ENCODE data around the gene UGCG. TPM values are rescaled to one million over a fixed set of nuclear protein-coding genes. Genes with fewer than 3 reads are reported as not detected.

The UGCG gene
- total and polyA plus RNA-seq, 12 donors: 11.1 to 42.6 (median 13.6) TPM

DNA sequence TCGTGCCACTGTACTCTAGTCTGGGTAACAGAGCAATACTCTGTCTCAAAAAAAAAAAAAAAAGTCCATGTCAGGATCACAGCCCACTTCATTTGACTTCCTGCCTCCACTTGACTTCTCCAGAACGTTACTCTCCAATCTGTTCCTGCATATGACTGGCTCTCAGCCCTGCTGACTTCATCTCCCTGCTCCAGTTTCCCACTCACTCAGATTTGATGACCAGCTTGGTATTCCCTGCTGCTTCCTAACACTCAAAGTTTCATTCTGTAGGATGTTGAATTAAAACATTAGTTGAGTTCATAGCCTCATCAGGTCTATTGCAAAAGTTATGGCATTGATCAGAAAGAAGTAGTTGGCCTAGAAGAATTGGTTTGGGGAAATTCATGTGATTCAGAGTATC, 52.3 kb downstream of the UGCG start:
- Histone ChIP-seq H3K4me3 (no peak overlapping the region), H3K27ac (peak overlapping the region in 1 of 10 donors; percentile 37), H3K27me3 (no peaks in the 10 kb centered on the region), H3K4me1 (peaks cover 0 to 52% (median 0%) of the 10 kb centered on the region in 9 donors), H3K9me3 (no peaks in the 10 kb centered on the region), H3K36me3 (no peaks in the 10 kb centered on the region)
- intact Hi-C loops (cut with DNase I): no loop called here
- TF ChIP-seq, protein P1, sequence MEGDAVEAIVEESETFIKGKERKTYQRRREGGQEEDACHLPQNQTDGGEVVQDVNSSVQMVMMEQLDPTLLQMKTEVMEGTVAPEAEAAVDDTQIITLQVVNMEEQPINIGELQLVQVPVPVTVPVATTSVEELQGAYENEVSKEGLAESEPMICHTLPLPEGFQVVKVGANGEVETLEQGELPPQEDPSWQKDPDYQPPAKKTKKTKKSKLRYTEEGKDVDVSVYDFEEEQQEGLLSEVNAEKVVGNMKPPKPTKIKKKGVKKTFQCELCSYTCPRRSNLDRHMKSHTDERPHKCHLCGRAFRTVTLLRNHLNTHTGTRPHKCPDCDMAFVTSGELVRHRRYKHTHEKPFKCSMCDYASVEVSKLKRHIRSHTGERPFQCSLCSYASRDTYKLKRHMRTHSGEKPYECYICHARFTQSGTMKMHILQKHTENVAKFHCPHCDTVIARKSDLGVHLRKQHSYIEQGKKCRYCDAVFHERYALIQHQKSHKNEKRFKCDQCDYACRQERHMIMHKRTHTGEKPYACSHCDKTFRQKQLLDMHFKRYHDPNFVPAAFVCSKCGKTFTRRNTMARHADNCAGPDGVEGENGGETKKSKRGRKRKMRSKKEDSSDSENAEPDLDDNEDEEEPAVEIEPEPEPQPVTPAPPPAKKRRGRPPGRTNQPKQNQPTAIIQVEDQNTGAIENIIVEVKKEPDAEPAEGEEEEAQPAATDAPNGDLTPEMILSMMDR (IDR thresholded peaks at IDR 0.05): no peak
- WGBS, 2 donors: 48 to 53% methylated on average over 2 of the region's 2 CpGs
- no peak for DNase-seq
- no peak for ATAC-seq

DNA sequence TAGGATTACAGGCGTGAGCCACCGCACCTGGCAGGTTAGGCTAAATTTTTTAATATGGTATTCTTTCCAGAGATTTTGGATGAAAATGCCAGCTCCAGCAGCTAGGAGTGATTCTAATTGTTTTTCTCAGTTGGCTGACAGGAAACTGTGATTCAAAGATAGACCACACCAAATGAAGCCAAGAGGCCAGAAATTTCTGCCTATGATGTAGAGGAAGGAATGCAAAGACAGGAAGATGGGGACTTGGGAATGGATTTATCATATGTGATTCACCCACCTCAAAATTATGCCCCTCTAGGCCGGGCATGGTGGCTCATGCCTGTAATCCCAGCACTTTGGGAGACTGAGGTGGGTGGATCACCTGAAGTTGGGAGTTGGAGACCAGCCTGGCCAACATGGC, 53.3 kb downstream of the UGCG start:
- peaks cover 0 to 45% (median 0%) of the 10 kb centered on the region in 9 donors for H3K4me1 ChIP-seq
- no peak overlapping the region for H3K4me3 ChIP-seq
- DNase-seq (no peak), ATAC-seq (no peak)
- H3K36me3 ChIP-seq: no peaks in the 10 kb centered on the region
- peak overlapping the region in 1 of 10 donors; percentile 37 for H3K27ac ChIP-seq
- no peaks in the 10 kb centered on the region for H3K27me3 ChIP-seq
- TF ChIP-seq, protein P1 (IDR thresholded peaks at IDR 0.05): no peak
- H3K9me3 ChIP-seq: no peaks in the 10 kb centered on the region
- intact Hi-C loops (cut with DNase I): no loop called here
- WGBS, 2 donors: 94 to 95% methylated on average over 3 of the region's 3 CpGs

DNA sequence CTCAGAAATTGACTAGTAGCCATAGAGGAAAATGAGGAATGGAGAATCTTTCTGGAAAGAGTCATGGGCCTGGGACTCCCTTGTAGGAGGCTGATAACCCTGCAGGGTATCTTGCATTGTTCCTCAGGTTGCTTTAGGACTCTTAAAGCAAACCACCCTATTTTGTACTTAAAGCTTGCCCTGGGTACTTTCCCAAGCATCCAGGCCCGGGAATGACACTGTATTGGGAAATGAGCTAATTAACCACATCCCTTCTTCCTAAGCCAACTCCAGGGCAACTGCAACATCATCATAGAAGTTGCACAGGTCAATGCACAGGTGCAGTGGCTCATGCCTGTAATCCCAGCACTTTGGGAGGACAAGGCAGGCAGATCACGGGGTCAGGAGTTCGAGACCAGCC, 55.9 kb downstream of the UGCG start:
- H3K4me1 ChIP-seq: peaks cover 0 to 39% (median 3%) of the 10 kb centered on the region in 9 donors
- intact Hi-C loops (cut with DNase I): no loop called here
- peak overlapping the region in 1 of 10 donors; percentile 5 for H3K27ac ChIP-seq
- TF ChIP-seq, protein P1 (IDR thresholded peaks at IDR 0.05): no peak
- no peaks in the 10 kb centered on the region for H3K9me3 ChIP-seq
- H3K27me3 ChIP-seq: no peaks in the 10 kb centered on the region
- H3K36me3 ChIP-seq: no peaks in the 10 kb centered on the region
- no peak for DNase-seq
- ATAC-seq: no peak
- WGBS, 2 donors: 76 to 80% methylated on average over 3 of the region's 3 CpGs
- H3K4me3 ChIP-seq: no peak overlapping the region

DNA sequence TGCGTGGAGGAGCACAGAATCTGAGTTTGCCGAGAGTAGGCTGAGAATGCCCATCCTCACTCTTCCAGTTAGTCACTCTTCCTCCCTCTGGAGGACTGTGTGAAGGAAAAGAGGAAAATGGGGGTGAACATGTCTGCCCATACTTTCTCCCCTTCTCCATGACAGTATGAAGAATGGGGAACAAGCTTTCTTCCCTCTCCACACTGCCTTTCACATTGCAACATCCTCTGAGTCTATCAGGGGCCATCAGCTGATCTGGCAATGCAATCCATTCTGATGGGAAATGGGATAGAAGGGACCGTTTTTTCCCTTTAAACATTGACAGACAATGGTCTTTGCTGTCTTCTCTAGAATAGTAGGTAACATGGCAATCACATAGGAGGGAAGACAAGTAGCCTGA, 56.8 kb downstream of the UGCG start:
- Histone ChIP-seq H3K4me1 (peaks cover 0 to 48% (median 11%) of the 10 kb centered on the region in 9 donors), H3K4me3 (no peak overlapping the region), H3K27me3 (no peaks in the 10 kb centered on the region), H3K9me3 (no peaks in the 10 kb centered on the region), H3K36me3 (no peaks in the 10 kb centered on the region), H3K27ac (peak overlapping the region in 1 of 10 donors; percentile 15)
- intact Hi-C loops (cut with DNase I): no loop called here
- ATAC-seq: peak in 2 of 8 donors; percentile 16 to 58
- TF ChIP-seq, protein P1 (IDR thresholded peaks at IDR 0.05): no peak
- no peak for DNase-seq
- 82 to 86% methylated on average over 3 of the region's 3 CpGs for WGBS, 2 donors

Measured in heart right ventricle (tissue), 16 donors.